SK-N-SH (cell line): ENCODE results near the gene TMEM132E.

Experiments
- EP300 ChIP-seq, 2 experiments: IDR thresholded peaks; 2 replicates each; pipeline versions ENCODE4 v1.4.0 to v1.6.1; 2012; ENCODE audit warnings: borderline replicate concordance in 1 of 2, low read depth in 1 of 2, low read length in 1 of 2
- FOXJ3 ChIP-seq: sonication (generic); formaldehyde crosslinking; IDR thresholded peaks from 2 replicates; pipeline ENCODE4 v1.5.1; 2020; ENCODE audit warnings: mild to moderate bottlenecking, missing genetic modification reagents
- GABPA ChIP-seq: IDR thresholded peaks from 2 replicates; pipeline ENCODE4 v1.4.0; 2012; ENCODE audit warnings: low read depth, mild to moderate bottlenecking
- JUND ChIP-seq: IDR thresholded peaks from 2 replicates; pipeline ENCODE4 v1.4.0; 2012
- NRF1 ChIP-seq: IDR thresholded peaks from 2 replicates; pipeline ENCODE4 v1.6.1; 2012; ENCODE audit warnings: low read depth, mild to moderate bottlenecking, low read length
- RAD21 ChIP-seq: IDR thresholded peaks from 2 replicates; pipeline ENCODE4 v1.6.1; 2012; ENCODE audit warnings: mild to moderate bottlenecking, low read length
- RCOR1 ChIP-seq: fragments of 150-350 bp; IDR thresholded peaks from 2 replicates; pipeline ENCODE4 v1.6.1; 2017; ENCODE audit warnings: antibody characterized with exemption, low read length
- RFX5 ChIP-seq: IDR thresholded peaks from 2 replicates; pipeline ENCODE4 v1.6.1; 2012; ENCODE audit warnings: mild to moderate bottlenecking, improper control_type of control experiment, low read length
- TCF12 ChIP-seq: IDR thresholded peaks from 2 replicates; pipeline ENCODE4 v1.4.0; 2012
- YY1 ChIP-seq: IDR thresholded peaks from 2 replicates; pipeline ENCODE4 v1.4.0; 2012; ENCODE audit warnings: low read depth, mild to moderate bottlenecking
- TF ChIP-seq, protein P1 (sequence below): fragments of 200-600 bp; sonication (generic); IDR thresholded peaks from 2 replicates; pipeline ENCODE4 v1.6.1; 2017; ENCODE audit warnings: antibody characterized with exemption, mild to moderate bottlenecking, moderate library complexity
- TF ChIP-seq, protein P2 (sequence below): IDR thresholded peaks from 2 replicates; pipeline ENCODE4 v1.6.1; 2012; ENCODE audit warnings: mild to moderate bottlenecking, low read depth, low read length, moderate library complexity
- TF ChIP-seq, protein P3 (sequence below): IDR thresholded peaks from 2 replicates; pipeline ENCODE4 v1.4.0; 2012; ENCODE audit warnings: low read depth

- TF ChIP-seq TCF12 (no peak), RAD21 (no peak), YY1 (no peak), NRF1 (no peak), FOXJ3 (no peak), RCOR1 (no peak), EP300 (IDR thresholded peaks at IDR 0.05; ENCODE audit: borderline replicate concordance in 1 of 2, low read depth in 1 of 2, low read length in 1 of 2) (no peak), GABPA (no peak), RFX5 (no peak), JUND (no peak)
- TF ChIP-seq, protein P1, sequence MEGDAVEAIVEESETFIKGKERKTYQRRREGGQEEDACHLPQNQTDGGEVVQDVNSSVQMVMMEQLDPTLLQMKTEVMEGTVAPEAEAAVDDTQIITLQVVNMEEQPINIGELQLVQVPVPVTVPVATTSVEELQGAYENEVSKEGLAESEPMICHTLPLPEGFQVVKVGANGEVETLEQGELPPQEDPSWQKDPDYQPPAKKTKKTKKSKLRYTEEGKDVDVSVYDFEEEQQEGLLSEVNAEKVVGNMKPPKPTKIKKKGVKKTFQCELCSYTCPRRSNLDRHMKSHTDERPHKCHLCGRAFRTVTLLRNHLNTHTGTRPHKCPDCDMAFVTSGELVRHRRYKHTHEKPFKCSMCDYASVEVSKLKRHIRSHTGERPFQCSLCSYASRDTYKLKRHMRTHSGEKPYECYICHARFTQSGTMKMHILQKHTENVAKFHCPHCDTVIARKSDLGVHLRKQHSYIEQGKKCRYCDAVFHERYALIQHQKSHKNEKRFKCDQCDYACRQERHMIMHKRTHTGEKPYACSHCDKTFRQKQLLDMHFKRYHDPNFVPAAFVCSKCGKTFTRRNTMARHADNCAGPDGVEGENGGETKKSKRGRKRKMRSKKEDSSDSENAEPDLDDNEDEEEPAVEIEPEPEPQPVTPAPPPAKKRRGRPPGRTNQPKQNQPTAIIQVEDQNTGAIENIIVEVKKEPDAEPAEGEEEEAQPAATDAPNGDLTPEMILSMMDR = no peak
- TF ChIP-seq, protein P2, sequence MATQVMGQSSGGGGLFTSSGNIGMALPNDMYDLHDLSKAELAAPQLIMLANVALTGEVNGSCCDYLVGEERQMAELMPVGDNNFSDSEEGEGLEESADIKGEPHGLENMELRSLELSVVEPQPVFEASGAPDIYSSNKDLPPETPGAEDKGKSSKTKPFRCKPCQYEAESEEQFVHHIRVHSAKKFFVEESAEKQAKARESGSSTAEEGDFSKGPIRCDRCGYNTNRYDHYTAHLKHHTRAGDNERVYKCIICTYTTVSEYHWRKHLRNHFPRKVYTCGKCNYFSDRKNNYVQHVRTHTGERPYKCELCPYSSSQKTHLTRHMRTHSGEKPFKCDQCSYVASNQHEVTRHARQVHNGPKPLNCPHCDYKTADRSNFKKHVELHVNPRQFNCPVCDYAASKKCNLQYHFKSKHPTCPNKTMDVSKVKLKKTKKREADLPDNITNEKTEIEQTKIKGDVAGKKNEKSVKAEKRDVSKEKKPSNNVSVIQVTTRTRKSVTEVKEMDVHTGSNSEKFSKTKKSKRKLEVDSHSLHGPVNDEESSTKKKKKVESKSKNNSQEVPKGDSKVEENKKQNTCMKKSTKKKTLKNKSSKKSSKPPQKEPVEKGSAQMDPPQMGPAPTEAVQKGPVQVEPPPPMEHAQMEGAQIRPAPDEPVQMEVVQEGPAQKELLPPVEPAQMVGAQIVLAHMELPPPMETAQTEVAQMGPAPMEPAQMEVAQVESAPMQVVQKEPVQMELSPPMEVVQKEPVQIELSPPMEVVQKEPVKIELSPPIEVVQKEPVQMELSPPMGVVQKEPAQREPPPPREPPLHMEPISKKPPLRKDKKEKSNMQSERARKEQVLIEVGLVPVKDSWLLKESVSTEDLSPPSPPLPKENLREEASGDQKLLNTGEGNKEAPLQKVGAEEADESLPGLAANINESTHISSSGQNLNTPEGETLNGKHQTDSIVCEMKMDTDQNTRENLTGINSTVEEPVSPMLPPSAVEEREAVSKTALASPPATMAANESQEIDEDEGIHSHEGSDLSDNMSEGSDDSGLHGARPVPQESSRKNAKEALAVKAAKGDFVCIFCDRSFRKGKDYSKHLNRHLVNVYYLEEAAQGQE = no peak
- TF ChIP-seq, protein P3, sequence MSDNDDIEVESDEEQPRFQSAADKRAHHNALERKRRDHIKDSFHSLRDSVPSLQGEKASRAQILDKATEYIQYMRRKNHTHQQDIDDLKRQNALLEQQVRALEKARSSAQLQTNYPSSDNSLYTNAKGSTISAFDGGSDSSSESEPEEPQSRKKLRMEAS = no peak
Measured at GRCh38 chr17:34601416-34601815, 22.0 kb downstream of the TMEM132E start.
